PFSK-1 (cell line): Measurements from ENCODE around the gene CGN.

ENCODE experiments used
- FOXP2 ChIP-seq: optimal IDR thresholded peaks from 2 replicates; pipeline ENCODE3; 2011; ENCODE audit warnings: borderline replicate concordance, control low read depth, inconsistent platforms; ENCODE audit not compliant: insufficient read depth; ENCODE audit errors: extremely low read length, extremely low read depth
- POLR2AphosphoS5 ChIP-seq: IDR thresholded peaks from 2 replicates; pipeline ENCODE4 v1.6.1; 2012; ENCODE audit warnings: low read depth, mild to moderate bottlenecking, control low read depth, low read length, moderate library complexity
- SIN3A ChIP-seq: IDR thresholded peaks from 2 replicates; pipeline ENCODE4 v1.6.1; 2012; ENCODE audit warnings: mild to moderate bottlenecking, low read length, moderate library complexity, borderline replicate concordance; ENCODE audit not compliant: insufficient read depth
- TAF1 ChIP-seq: IDR thresholded peaks from 2 replicates; pipeline ENCODE4 v1.6.1; 2012; ENCODE audit warnings: low read length, control low read depth, borderline replicate concordance; ENCODE audit not compliant: insufficient read depth
- TF ChIP-seq, protein P1 (sequence below), 2 experiments: IDR thresholded peaks; 2 replicates each; pipeline versions ENCODE4 v1.6.1 to v1.8.0; 2011 to 2012; ENCODE audit warnings: low read depth in 2 of 2, low read length in 2 of 2, control low read depth in 1 of 2, inconsistent platforms in 1 of 2, mild to moderate bottlenecking in 1 of 2, moderate library complexity in 1 of 2; ENCODE audit not compliant: insufficient read depth in 1 of 2

DNA sequence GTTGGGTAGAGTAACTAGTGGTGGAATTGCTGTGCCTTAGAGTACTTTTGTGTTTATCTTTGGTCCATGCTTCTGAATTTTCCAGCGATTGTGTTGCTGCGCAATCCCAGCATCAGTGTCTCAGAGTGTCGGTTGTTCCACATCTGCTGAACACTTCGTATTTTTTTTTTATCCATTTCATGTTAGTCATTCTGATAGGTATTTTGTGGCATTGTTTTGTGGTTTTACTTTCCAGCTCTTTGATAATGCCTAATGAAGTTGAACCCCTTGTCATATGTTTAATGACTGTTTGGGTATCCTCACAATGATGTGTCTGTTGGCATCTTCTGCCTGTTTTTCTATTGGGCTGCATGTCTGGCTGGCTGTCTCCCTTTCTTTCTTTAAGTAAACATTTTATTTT lies 42.5 kb downstream of the CGN start:
- TF ChIP-seq, protein P1, sequence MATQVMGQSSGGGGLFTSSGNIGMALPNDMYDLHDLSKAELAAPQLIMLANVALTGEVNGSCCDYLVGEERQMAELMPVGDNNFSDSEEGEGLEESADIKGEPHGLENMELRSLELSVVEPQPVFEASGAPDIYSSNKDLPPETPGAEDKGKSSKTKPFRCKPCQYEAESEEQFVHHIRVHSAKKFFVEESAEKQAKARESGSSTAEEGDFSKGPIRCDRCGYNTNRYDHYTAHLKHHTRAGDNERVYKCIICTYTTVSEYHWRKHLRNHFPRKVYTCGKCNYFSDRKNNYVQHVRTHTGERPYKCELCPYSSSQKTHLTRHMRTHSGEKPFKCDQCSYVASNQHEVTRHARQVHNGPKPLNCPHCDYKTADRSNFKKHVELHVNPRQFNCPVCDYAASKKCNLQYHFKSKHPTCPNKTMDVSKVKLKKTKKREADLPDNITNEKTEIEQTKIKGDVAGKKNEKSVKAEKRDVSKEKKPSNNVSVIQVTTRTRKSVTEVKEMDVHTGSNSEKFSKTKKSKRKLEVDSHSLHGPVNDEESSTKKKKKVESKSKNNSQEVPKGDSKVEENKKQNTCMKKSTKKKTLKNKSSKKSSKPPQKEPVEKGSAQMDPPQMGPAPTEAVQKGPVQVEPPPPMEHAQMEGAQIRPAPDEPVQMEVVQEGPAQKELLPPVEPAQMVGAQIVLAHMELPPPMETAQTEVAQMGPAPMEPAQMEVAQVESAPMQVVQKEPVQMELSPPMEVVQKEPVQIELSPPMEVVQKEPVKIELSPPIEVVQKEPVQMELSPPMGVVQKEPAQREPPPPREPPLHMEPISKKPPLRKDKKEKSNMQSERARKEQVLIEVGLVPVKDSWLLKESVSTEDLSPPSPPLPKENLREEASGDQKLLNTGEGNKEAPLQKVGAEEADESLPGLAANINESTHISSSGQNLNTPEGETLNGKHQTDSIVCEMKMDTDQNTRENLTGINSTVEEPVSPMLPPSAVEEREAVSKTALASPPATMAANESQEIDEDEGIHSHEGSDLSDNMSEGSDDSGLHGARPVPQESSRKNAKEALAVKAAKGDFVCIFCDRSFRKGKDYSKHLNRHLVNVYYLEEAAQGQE (IDR thresholded peaks at IDR 0.05; ENCODE audit: insufficient read depth in 1 of 2, low read depth in 2 of 2, low read length in 2 of 2) = no peak
- no peak for TF ChIP-seq POLR2AphosphoS5
- no peak for TF ChIP-seq TAF1
- TF ChIP-seq FOXP2 = no peak
- no peak for TF ChIP-seq SIN3A
